DND-41 (cell line): ENCODE results near the gene SLC24A4.

Source experiments
- CTCF ChIP-seq: IDR thresholded peaks from 2 replicates; pipeline ENCODE4 v1.5.1; 2012; ENCODE audit warnings: borderline replicate concordance, low read length, moderate library complexity, mild to moderate bottlenecking; ENCODE audit not compliant: poor library complexity, severe bottlenecking; ENCODE audit errors: extremely low read depth
- EZH2 ChIP-seq: IDR thresholded peaks from 3 replicates; pipeline ENCODE4 v1.6.1; 2012; ENCODE audit warnings: borderline replicate concordance, low read depth, mild to moderate bottlenecking, moderate library complexity, low read length, inconsistent platforms; ENCODE audit not compliant: severe bottlenecking

DNA sequence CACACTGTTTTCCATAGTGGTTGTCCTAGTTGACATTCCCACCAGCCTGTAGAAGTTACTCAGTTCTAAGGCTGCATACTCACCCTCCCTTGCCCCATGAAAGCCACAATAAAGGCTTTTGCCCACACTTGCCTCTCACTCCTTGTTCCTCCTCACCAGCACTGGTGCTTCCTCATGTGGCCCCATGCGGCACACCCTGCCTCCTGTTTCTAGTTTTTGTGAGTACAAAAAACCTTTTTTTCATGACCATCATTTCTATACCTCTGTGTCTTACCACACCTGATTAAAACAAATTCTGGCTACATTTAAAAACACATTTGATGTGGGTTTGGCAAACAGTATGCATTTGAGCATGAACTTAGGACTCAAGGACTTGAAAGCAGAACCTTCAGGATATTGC, 149.9 kb downstream of the SLC24A4 start:
- TF ChIP-seq CTCF (no peak), EZH2 (no peak)
